ENCODE results near the gene ZBTB46. TPM values are rescaled to one million over a fixed set of nuclear protein-coding genes. Genes with fewer than 3 reads are reported as not detected.

The ZBTB46 gene
- total RNA-seq, 1 donor from 2014 or later, result 11.7 TPM

GRCh38 chr20:63840405-63840828, 9.4 kb upstream of the ZBTB46 start:
- no peak for DNase-seq (ENCODE audit: extremely low read depth, low read depth, low spot score)

GRCh38 chr20:63839620-63840019, 8.6 kb upstream of the ZBTB46 start:
- DNase-seq (ENCODE audit: extremely low read depth, low read depth, low spot score), result no peak

- DNase-seq (ENCODE audit: extremely low read depth, low read depth, low spot score), result no peak
These were observed 6.4 kb upstream of the ZBTB46 start for GRCh38 chr20:63837479-63837878.

GRCh38 chr20:63836458-63837344, 5.6 kb upstream of the ZBTB46 start:
- no peak for DNase-seq (ENCODE audit: extremely low read depth, low read depth, low spot score)

GRCh38 chr20:63835021-63835858, 4.2 kb upstream of the ZBTB46 start:
- DNase-seq (ENCODE audit: extremely low read depth, low read depth, low spot score), result no peak

- DNase-seq (ENCODE audit: extremely low read depth, low read depth, low spot score), result no peak
These were observed 3.4 kb upstream of the ZBTB46 start for GRCh38 chr20:63834491-63834880.

GRCh38 chr20:63833776-63834490, 2.9 kb upstream of the ZBTB46 start:
- no peak for DNase-seq (ENCODE audit: extremely low read depth, low read depth, low spot score)

- no peak for DNase-seq (ENCODE audit: extremely low read depth, low read depth, low spot score)
These were observed 1.1 kb upstream of the ZBTB46 start for GRCh38 chr20:63831993-63832686.

GRCh38 chr20:63831646-63831992, 555 bp upstream of the ZBTB46 start:
- DNase-seq (ENCODE audit: extremely low read depth, low read depth, low spot score), result no peak

- DNase-seq (ENCODE audit: extremely low read depth, low read depth, low spot score), result no peak
These were observed 874 bp downstream of the ZBTB46 start for GRCh38 chr20:63829945-63830835.

GRCh38 chr20:63829603-63829944, 1.5 kb downstream of the ZBTB46 start:
- DNase-seq (ENCODE audit: extremely low read depth, low read depth, low spot score), result no peak

GRCh38 chr20:63828951-63829350, 2.1 kb downstream of the ZBTB46 start:
- DNase-seq (ENCODE audit: extremely low read depth, low read depth, low spot score), result no peak

- no peak for DNase-seq (ENCODE audit: extremely low read depth, low read depth, low spot score)
These were observed 2.5 kb downstream of the ZBTB46 start for GRCh38 chr20:63828545-63828944.

- no peak for DNase-seq (ENCODE audit: extremely low read depth, low read depth, low spot score)
These were observed 2.9 kb downstream of the ZBTB46 start for GRCh38 chr20:63828124-63828523.

GRCh38 chr20:63826753-63827152, 4.3 kb downstream of the ZBTB46 start:
- DNase-seq (ENCODE audit: extremely low read depth, low read depth, low spot score), result no peak

GRCh38 chr20:63825331-63826118, 5.5 kb downstream of the ZBTB46 start:
- DNase-seq (ENCODE audit: extremely low read depth, low read depth, low spot score), result no peak

GRCh38 chr20:63823691-63824311, 7.3 kb downstream of the ZBTB46 start:
- no peak for DNase-seq (ENCODE audit: extremely low read depth, low read depth, low spot score)

GRCh38 chr20:63822276-63822696, 8.8 kb downstream of the ZBTB46 start:
- no peak for DNase-seq (ENCODE audit: extremely low read depth, low read depth, low spot score)
